ENCODE results near the gene TSPAN18.

- TF ChIP-seq CTCF (IDR thresholded peaks at IDR 0.05; ENCODE audit: low read depth, low read length) (no peak), EZH2phosphoT487 (IDR thresholded peaks at IDR 0.05; ENCODE audit: low read depth) (no peak)
These were observed 3.0 kb downstream of the TSPAN18 start for GRCh38 chr11:44729713-44730112.

Measured in OCI-LY3 (cell line).